ENCODE results near the gene MARK3.

GRCh38 chr14:103492156-103492925 lies 107.1 kb downstream of the MARK3 start:
- TF ChIP-seq PATZ1 (CRISPR knock-in tag; IDR thresholded peaks at IDR 0.05) (no peak), ZNF737 (CRISPR knock-in tag; IDR thresholded peaks at IDR 0.05; ENCODE audit: borderline replicate concordance) (no peak), NFRKB (IDR thresholded peaks at IDR 0.05) (no peak), FOSL2 (CRISPR knock-in tag; IDR thresholded peaks at IDR 0.05) (no peak), POLR2AphosphoS2 (IDR thresholded peaks at IDR 0.05; ENCODE audit: low read depth, low read length) (no peak)
- TF ChIP-seq, protein P1, sequence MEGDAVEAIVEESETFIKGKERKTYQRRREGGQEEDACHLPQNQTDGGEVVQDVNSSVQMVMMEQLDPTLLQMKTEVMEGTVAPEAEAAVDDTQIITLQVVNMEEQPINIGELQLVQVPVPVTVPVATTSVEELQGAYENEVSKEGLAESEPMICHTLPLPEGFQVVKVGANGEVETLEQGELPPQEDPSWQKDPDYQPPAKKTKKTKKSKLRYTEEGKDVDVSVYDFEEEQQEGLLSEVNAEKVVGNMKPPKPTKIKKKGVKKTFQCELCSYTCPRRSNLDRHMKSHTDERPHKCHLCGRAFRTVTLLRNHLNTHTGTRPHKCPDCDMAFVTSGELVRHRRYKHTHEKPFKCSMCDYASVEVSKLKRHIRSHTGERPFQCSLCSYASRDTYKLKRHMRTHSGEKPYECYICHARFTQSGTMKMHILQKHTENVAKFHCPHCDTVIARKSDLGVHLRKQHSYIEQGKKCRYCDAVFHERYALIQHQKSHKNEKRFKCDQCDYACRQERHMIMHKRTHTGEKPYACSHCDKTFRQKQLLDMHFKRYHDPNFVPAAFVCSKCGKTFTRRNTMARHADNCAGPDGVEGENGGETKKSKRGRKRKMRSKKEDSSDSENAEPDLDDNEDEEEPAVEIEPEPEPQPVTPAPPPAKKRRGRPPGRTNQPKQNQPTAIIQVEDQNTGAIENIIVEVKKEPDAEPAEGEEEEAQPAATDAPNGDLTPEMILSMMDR (CRISPR knock-in tag; IDR thresholded peaks at IDR 0.05) = no peak
